ENCODE results near the gene FGF22. TPM values are rescaled to one million over a fixed set of nuclear protein-coding genes. Genes with fewer than 3 reads are reported as not detected.

FGF22 gene
- polyA plus RNA-seq, 3 donors, result not detected

- 85% methylated on average over 9 of the region's 14 CpGs for WGBS (ENCODE audit: insufficient coverage)
- Mint-ChIP-seq H3K36me3 (peaks cover 17 to 39% of the 10 kb centered on the region in 2 donors), H3K4me1 (no peaks in the 10 kb centered on the region), H3K27ac (peak overlapping the region in 2 of 7 donors; percentile 14 to 73), H3K4me3 (no peak overlapping the region), H3K9me3 (peaks cover 0 to 5% (median 0%) of the 10 kb centered on the region in 7 donors), H3K27me3 (ENCODE audit: low read depth in 3 of 3) (peaks cover 4 to 8% (median 5%) of the 10 kb centered on the region in 3 donors)
- intact Hi-C loops (cut with micrococcal nuclease), result no loop called here
- Histone ChIP-seq H2AFZ (ENCODE audit: insufficient read depth, low read depth, low read length, poor library complexity, severe bottlenecking) (no peak overlapping the region), H3K9ac (ENCODE audit: insufficient read depth, low read length, poor library complexity, severe bottlenecking) (no peak overlapping the region), H3K4me3 (replicated peaks in 1 of 3; ENCODE audit: low read depth in 2 of 3, low read length in 3 of 3) (no peak overlapping the region), H3K4me2 (replicated peaks; ENCODE audit: extremely low read depth, low read length, poor library complexity, severe bottlenecking) (no peak overlapping the region), H3K79me2 (ENCODE audit: insufficient read depth, low read length) (no peaks in the 10 kb centered on the region), H4K20me1 (ENCODE audit: insufficient read depth, low read length) (peaks cover 52% of the 10 kb centered on the region), H3K4me1 (ENCODE audit: control insufficient read depth in 1 of 2, insufficient read depth in 2 of 2, low read length in 2 of 2) (peaks cover 0 to 5% of the 10 kb centered on the region in 2 donors), H3K27ac (ENCODE audit: low read depth in 1 of 2, low read length in 2 of 2) (no peak overlapping the region), H3K27me3 (ENCODE audit: control insufficient read depth in 2 of 2, insufficient read depth in 2 of 2, low read length in 2 of 2) (peaks cover 0 to 4% of the 10 kb centered on the region in 2 donors), H3K9me3 (replicated peaks in 1 of 2; ENCODE audit: control insufficient read depth in 1 of 2, insufficient read depth in 1 of 2, low read length in 2 of 2) (no peaks in the 10 kb centered on the region), H3K36me3 (replicated peaks in 1 of 2; ENCODE audit: control insufficient read depth in 1 of 2, insufficient read depth in 2 of 2, low read length in 2 of 2) (peaks cover 43 to 47% of the 10 kb centered on the region in 2 donors)
- TF ChIP-seq CTCF (IDR thresholded peaks at IDR 0.05), result no peak
- DNase-seq, result no peak
These were observed 5.1 kb downstream of the FGF22 start for GRCh38 chr19:644789-645188.

- peak overlapping the region in 1 of 7 donors; percentile 61 for H3K27ac Mint-ChIP-seq
- Histone ChIP-seq H3K79me2 (ENCODE audit: insufficient read depth, low read length) (peaks cover 5% of the 10 kb centered on the region), H3K9me3 (replicated peaks in 1 of 2; ENCODE audit: control insufficient read depth in 1 of 2, insufficient read depth in 1 of 2, low read length in 2 of 2) (no peaks in the 10 kb centered on the region), H3K4me1 (ENCODE audit: control insufficient read depth in 1 of 2, insufficient read depth in 2 of 2, low read length in 2 of 2) (no peaks in the 10 kb centered on the region), H3K4me2 (replicated peaks; ENCODE audit: extremely low read depth, low read length, poor library complexity, severe bottlenecking) (no peak overlapping the region), H3K4me3 (replicated peaks in 1 of 3; ENCODE audit: low read depth in 2 of 3, low read length in 3 of 3) (no peak overlapping the region), H3K27ac (ENCODE audit: low read depth in 1 of 2, low read length in 2 of 2) (no peak overlapping the region), H2AFZ (ENCODE audit: insufficient read depth, low read depth, low read length, poor library complexity, severe bottlenecking) (no peak overlapping the region), H3K9ac (ENCODE audit: insufficient read depth, low read length, poor library complexity, severe bottlenecking) (no peak overlapping the region), H4K20me1 (ENCODE audit: insufficient read depth, low read length) (peaks cover 66% of the 10 kb centered on the region), H3K36me3 (replicated peaks in 1 of 2; ENCODE audit: control insufficient read depth in 1 of 2, insufficient read depth in 2 of 2, low read length in 2 of 2) (peaks cover 53 to 59% of the 10 kb centered on the region in 2 donors), H3K27me3 (ENCODE audit: control insufficient read depth in 2 of 2, insufficient read depth in 2 of 2, low read length in 2 of 2) (no peaks in the 10 kb centered on the region)
- H3K27me3 Mint-ChIP-seq (ENCODE audit: low read depth in 3 of 3), result no peaks in the 10 kb centered on the region
- peaks cover 0 to 2% (median 0%) of the 10 kb centered on the region in 7 donors for H3K9me3 Mint-ChIP-seq
- H3K4me3 Mint-ChIP-seq, result no peak overlapping the region
- intact Hi-C loops (cut with micrococcal nuclease), result no loop called here
- no peak for TF ChIP-seq CTCF (IDR thresholded peaks at IDR 0.05)
- H3K4me1 Mint-ChIP-seq, result no peaks in the 10 kb centered on the region
- 94% methylated on average over 62 of the region's 62 CpGs for WGBS (ENCODE audit: insufficient coverage)
- no peak for DNase-seq
- H3K36me3 Mint-ChIP-seq, result peaks cover 19 to 50% of the 10 kb centered on the region in 2 donors
These were observed 6.5 kb downstream of the FGF22 start for GRCh38 chr19:645912-646778.

All from CD14-positive monocyte (primary cell).